ENCODE results near the gene USP28.
"Not testable (repeated sequence)": the region's sequence is repeated elsewhere in the genome, so short reads cannot be mapped to it uniquely, and the experiment has no call there.

GRCh38 chr11:113763040-113763439 lies 112.3 kb downstream of the USP28 start:
- not testable (repeated sequence) for TF ChIP-seq CTCF (IDR thresholded peaks at IDR 0.05); EP300 (IDR thresholded peaks at IDR 0.05); POLR2A (IDR thresholded peaks at IDR 0.05; ENCODE audit: low read length); ESRRA (IDR thresholded peaks at IDR 0.05; ENCODE audit: borderline replicate concordance, low read length); USF2 (IDR thresholded peaks at IDR 0.05); PHF8 (IDR thresholded peaks at IDR 0.05; ENCODE audit: borderline replicate concordance, low read depth)

All from A549 (cell line).